ENCODE results near the gene MYH7B.

- TF ChIP-seq CTCF (IDR thresholded peaks at IDR 0.05) (no peak), EP300 (IDR thresholded peaks at IDR 0.05) (no peak), POLR2AphosphoS5 (IDR thresholded peaks at IDR 0.05) (no peak)
Measured at GRCh38 chr20:34951252-34951651, 4.4 kb upstream of the MYH7B start.

Data from gastroesophageal sphincter (tissue), 3 donors.